GM23338 (cell line): ENCODE results near the gene MED13. TPM values are rescaled to one million over a fixed set of nuclear protein-coding genes. Genes with fewer than 3 reads are reported as not detected.

Source experiments
- ATAC-seq: fragments of 200-7000 bp; cut with Tn5 transposase; 3 replicates; pipeline ENCODE4 v1.9.1; 2020
- DNase-seq: peaks from one replicate; pipeline ENCODE4 v3.0.0-alpha.2; 2015; ENCODE audit warnings: low spot score
- H2AFZ ChIP-seq: fragments of 200-600 bp; sonication (generic); 2 replicates; pipeline ENCODE4 v1.8.0; 2016; ENCODE audit warnings: antibody characterized with exemption, mild to moderate bottlenecking, moderate library complexity
- H3F3A ChIP-seq: fragments of 200-600 bp; sonication (generic); replicated peaks from 2 replicates; pipeline ENCODE4 v1.8.0; 2017; ENCODE audit warnings: antibody characterized with exemption, mixed run types, low read depth
- H3K27ac ChIP-seq: fragments of 200-600 bp; sonication (generic); 2 replicates; pipeline ENCODE4 v1.6.1; 2016; ENCODE audit warnings: low read depth
- H3K27me3 ChIP-seq: fragments of 200-600 bp; sonication (generic); 2 replicates; pipeline ENCODE4 v1.8.0; 2016; ENCODE audit warnings: mild to moderate bottlenecking, mixed run types, moderate library complexity; ENCODE audit not compliant: insufficient read depth
- H3K36me3 ChIP-seq: fragments of 200-600 bp; sonication (generic); 2 replicates; pipeline ENCODE4 v1.8.0; 2016; ENCODE audit warnings: mild to moderate bottlenecking; ENCODE audit not compliant: insufficient read depth
- H3K4me1 ChIP-seq: fragments of 200-600 bp; sonication (generic); 2 replicates; pipeline ENCODE4 v1.8.0; 2016; ENCODE audit warnings: mild to moderate bottlenecking, moderate library complexity; ENCODE audit not compliant: insufficient read depth
- H3K4me2 ChIP-seq: fragments of 200-600 bp; sonication (generic); 2 replicates; pipeline ENCODE4 v1.7.1; 2017; ENCODE audit warnings: mixed run types
- H3K4me3 ChIP-seq: fragments of 200-600 bp; sonication (generic); 2 replicates; pipeline ENCODE4 v1.6.1; 2016; ENCODE audit warnings: mixed run types
- H3K79me2 ChIP-seq: fragments of 200-600 bp; sonication (generic); replicated peaks from 2 replicates; pipeline ENCODE4 v1.8.0; 2017; ENCODE audit warnings: mild to moderate bottlenecking; ENCODE audit not compliant: insufficient read depth
- H3K9me2 ChIP-seq: fragments of 200-600 bp; sonication (generic); 2 replicates; pipeline ENCODE4 v1.8.0; 2017; ENCODE audit not compliant: insufficient read depth
- H4K20me1 ChIP-seq: fragments of 200-600 bp; sonication (generic); replicated peaks from 2 replicates; pipeline ENCODE4 v1.8.0; 2017; ENCODE audit warnings: mild to moderate bottlenecking; ENCODE audit not compliant: insufficient read depth
- H3K27ac Mint-ChIP-seq: 2 replicates; pipeline ENCODE4 v1.8.0; 2020; ENCODE audit warnings: inconsistent platforms, mild to moderate bottlenecking, moderate library complexity, mixed read lengths
- H3K27me3 Mint-ChIP-seq: 3 replicates; pipeline ENCODE4 v1.8.0; 2022; ENCODE audit warnings: low read depth, mild to moderate bottlenecking, moderate library complexity, mixed read lengths, inconsistent platforms; ENCODE audit not compliant: insufficient read depth, poor library complexity
- H3K36me3 Mint-ChIP-seq: 3 replicates; pipeline ENCODE4 v1.8.0; 2021; ENCODE audit warnings: low read depth, mild to moderate bottlenecking, inconsistent platforms, moderate library complexity, mixed read lengths
- H3K4me1 Mint-ChIP-seq: 3 replicates; pipeline ENCODE4 v1.8.0; 2020; ENCODE audit warnings: mild to moderate bottlenecking, inconsistent platforms, mixed read lengths
- H3K4me3 Mint-ChIP-seq: 3 replicates; pipeline ENCODE4 v1.8.0; 2021; ENCODE audit warnings: moderate library complexity, mild to moderate bottlenecking, inconsistent platforms, mixed read lengths
- H3K9me3 Mint-ChIP-seq: 3 replicates; pipeline ENCODE4 v1.8.0; 2020; ENCODE audit warnings: moderate library complexity, mild to moderate bottlenecking, inconsistent platforms, mixed read lengths
- CTCF ChIP-seq, 2 experiments: fragments of 200-600 bp in 1 of 2; sonication (generic) in 1 of 2; conservative IDR thresholded peaks; 2 replicates each; pipeline versions ENCODE4 v1.5.1 to v1.6.1; 2016 to 2017; ENCODE audit warnings: antibody characterized with exemption in 2 of 2, low read depth in 2 of 2, mild to moderate bottlenecking in 2 of 2, moderate library complexity in 1 of 2
- EZH2 ChIP-seq: fragments of 200-600 bp; sonication (generic); IDR thresholded peaks from one replicate; pipeline ENCODE4 v1.8.0; 2017; ENCODE audit warnings: antibody characterized with exemption, mild to moderate bottlenecking, low read depth; ENCODE audit not compliant: unreplicated experiment
- NANOG ChIP-seq: IDR thresholded peaks from 2 replicates; pipeline ENCODE4 v1.6.1; 2016; ENCODE audit warnings: antibody characterized with exemption, borderline replicate concordance
- POLR2AphosphoS5 ChIP-seq: IDR thresholded peaks from 2 replicates; pipeline ENCODE4 v1.6.1; 2016; ENCODE audit warnings: antibody characterized with exemption, low read depth
- REST ChIP-seq: IDR thresholded peaks from one replicate; pipeline ENCODE4 v1.6.1; 2018; ENCODE audit warnings: antibody characterized with exemption; ENCODE audit not compliant: unreplicated experiment
- STAT1 ChIP-seq: IDR thresholded peaks from one replicate; pipeline ENCODE4 v1.6.1; 2016; ENCODE audit warnings: antibody characterized with exemption; ENCODE audit not compliant: unreplicated experiment
- ZNF114 ChIP-seq: fragments of 250-450 bp; sonication (Bioruptor Pico); IDR thresholded peaks from 2 replicates; pipeline ENCODE4 v1.5.0; 2020; ENCODE audit warnings: mild to moderate bottlenecking, moderate library complexity
- ZNF331 ChIP-seq: fragments of 250-450 bp; sonication (Bioruptor Pico); IDR thresholded peaks from 2 replicates; pipeline ENCODE4 v1.5.0; 2020; ENCODE audit warnings: low read depth, mild to moderate bottlenecking, moderate library complexity
- polyA plus RNA-seq: library from polyadenylated mRNA; unstranded; fragments of >200 nt; fragmentation: Nextera tagmentation; extraction: Ambion mirVana; gene quantifications from 2 replicates; pipeline ENCODE4 v1.2.1, GENCODE V29; 2016
- total RNA-seq: library from RNA; depleted of rRNA; stranded (reverse); fragments of >200 nt; shearing (Covaris generic); gene quantifications from 2 replicates; pipeline ENCODE4 v1.2.3, GENCODE V29; 2014

MED13 gene
- total and polyA plus RNA-seq, 2 experiments from 2014 or later = 13.0 to 45.8 TPM

GRCh38 chr17:62085511-62086408 is 20.7 kb upstream of the MED13 start (continued):
- TF ChIP-seq NANOG (no peak), ZNF114 (no peak), STAT1 (no peak), EZH2 (no peak), ZNF331 (CRISPR knock-in tag) (no peak), REST (no peak), CTCF (conservative IDR thresholded peaks at IDR 0.05; ENCODE audit: low read depth in 2 of 2) (no peak)

GRCh38 chr17:62084585-62084984 is 19.5 kb upstream of the MED13 start:
- Histone ChIP-seq H3K36me3 (no peaks in the 10 kb centered on the region), H4K20me1 (no peaks in the 10 kb centered on the region), H3K27me3 (no peaks in the 10 kb centered on the region), H3K27ac (no peak overlapping the region), H3K4me1 (no peaks in the 10 kb centered on the region), H3F3A (no peaks in the 10 kb centered on the region), H3K79me2 (no peaks in the 10 kb centered on the region), H3K9me2 (0 out of 2 replicates have a peak, but pooled peaks cover 7% of the 10 kb centered on the region), H3K4me2 (no peak overlapping the region), H2AFZ (0 out of 2 replicates have a peak overlapping the region, but pooled peaks have one; percentile 29), H3K4me3 (no peak overlapping the region)
- H3K4me3 Mint-ChIP-seq = no peak overlapping the region
- ATAC-seq (no peak), DNase-seq (no peak)
- no peaks in the 10 kb centered on the region; the same call in 2 of the 3 replicates for H3K4me1 Mint-ChIP-seq
- H3K27ac Mint-ChIP-seq = no peak overlapping the region
- no peaks in the 10 kb centered on the region for H3K9me3 Mint-ChIP-seq
- H3K27me3 Mint-ChIP-seq = peaks cover 4% of the 10 kb centered on the region
- no peaks in the 10 kb centered on the region for H3K36me3 Mint-ChIP-seq
- TF ChIP-seq POLR2AphosphoS5 = no peak
